ENCODE results near the gene GNAT1. TPM values are rescaled to one million over a fixed set of nuclear protein-coding genes. Genes with fewer than 3 reads are reported as not detected.

GNAT1 gene
- total RNA-seq (2014; rRNA removed; shearing (Covaris generic)) (not detected in 2 replicates), polyA plus RNA-seq (2016; fragmentation: Nextera tagmentation; extraction: Ambion mirVana) (not detected in 2 replicates)

DNA sequence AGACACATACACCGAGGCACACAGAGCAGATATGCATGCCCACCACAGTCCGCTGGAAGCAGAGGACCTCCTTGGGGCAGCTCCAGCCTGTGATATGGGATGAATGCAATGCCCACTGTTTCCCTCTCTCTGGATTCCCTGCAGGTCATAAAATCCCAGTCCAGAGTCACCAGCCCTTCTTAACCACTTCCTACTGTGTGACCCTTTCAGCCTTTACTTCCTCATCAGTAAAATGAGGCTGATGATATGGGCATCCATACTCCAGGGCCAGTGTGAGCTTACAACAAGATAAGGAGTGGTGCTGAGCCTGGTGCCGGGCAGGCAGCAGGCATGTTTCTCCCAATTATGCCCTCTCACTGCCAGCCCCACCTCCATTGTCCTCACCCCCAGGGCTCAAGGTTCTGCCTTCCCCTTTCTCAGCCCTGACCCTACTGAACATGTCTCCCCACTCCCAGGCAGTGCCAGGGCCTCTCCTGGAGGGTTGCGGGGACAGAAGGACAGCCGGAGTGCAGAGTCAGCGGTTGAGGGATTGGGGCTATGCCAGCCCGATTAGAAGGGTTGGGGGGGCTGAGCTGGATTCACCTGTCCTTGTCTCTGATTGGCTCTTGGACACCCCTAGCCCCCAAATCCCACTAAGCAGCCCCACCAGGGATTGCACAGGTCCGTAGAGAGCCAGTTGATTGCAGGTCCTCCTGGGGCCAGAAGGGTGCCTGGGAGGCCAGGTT, at the start of gene GNAT1:
Gene GNAT1, plus strand, starts transcription at position 675 of the 725 bp plus-strand sequence. CDS start 116 bp downstream, outside the sequence.
- H3K27ac ChIP-seq: no peak within 1 kb of the TSS
- H3K27me3 ChIP-seq (replicated peaks; ENCODE audit: insufficient read depth): peaks cover 14% of the 10 kb centered on the region
- no peak within 1 kb of the TSS for H2AFZ ChIP-seq
- H3K9me2 ChIP-seq (ENCODE audit: insufficient read depth): no peaks in the 10 kb centered on the region
- no peaks in the 10 kb centered on the region for H3F3A ChIP-seq (ENCODE audit: insufficient read depth)
- no peaks in the 10 kb centered on the region for H3K79me2 ChIP-seq (ENCODE audit: insufficient read depth)
- H3K9me3 ChIP-seq (ENCODE audit: low read depth): no peaks in the 10 kb centered on the region
- WGBS, 2 experiments (ENCODE audit: low coverage in 1 of 2, low lambda C conversion rate in 2 of 2, missing lambda C conversion rate in 2 of 2): 53 to 67% methylated on average over 7 to 8 of the region's 8 CpGs
- H3K4me3 ChIP-seq: no peak within 1 kb of the TSS
- TF ChIP-seq EZH2phosphoT487 (IDR thresholded peaks at IDR 0.05; ENCODE audit: insufficient read depth, low read depth): no peak
- no peak for TF ChIP-seq EZH2 (IDR thresholded peaks at IDR 0.05; ENCODE audit: insufficient read depth, poor library complexity, severe bottlenecking)
- H4K20me1 ChIP-seq (ENCODE audit: insufficient read depth): no peaks in the 10 kb centered on the region
- DNase-seq: no peak
- no peaks in the 10 kb centered on the region for H3K4me1 ChIP-seq (ENCODE audit: insufficient read depth)
- no peaks in the 10 kb centered on the region for H3K36me3 ChIP-seq (ENCODE audit: low read depth)
- no peak within 1 kb of the TSS for H3K4me2 ChIP-seq (ENCODE audit: unreplicated experiment)
- H3K9ac ChIP-seq: no peak within 1 kb of the TSS
- in situ Hi-C loops (cut with MboI): no loop called here

DNA sequence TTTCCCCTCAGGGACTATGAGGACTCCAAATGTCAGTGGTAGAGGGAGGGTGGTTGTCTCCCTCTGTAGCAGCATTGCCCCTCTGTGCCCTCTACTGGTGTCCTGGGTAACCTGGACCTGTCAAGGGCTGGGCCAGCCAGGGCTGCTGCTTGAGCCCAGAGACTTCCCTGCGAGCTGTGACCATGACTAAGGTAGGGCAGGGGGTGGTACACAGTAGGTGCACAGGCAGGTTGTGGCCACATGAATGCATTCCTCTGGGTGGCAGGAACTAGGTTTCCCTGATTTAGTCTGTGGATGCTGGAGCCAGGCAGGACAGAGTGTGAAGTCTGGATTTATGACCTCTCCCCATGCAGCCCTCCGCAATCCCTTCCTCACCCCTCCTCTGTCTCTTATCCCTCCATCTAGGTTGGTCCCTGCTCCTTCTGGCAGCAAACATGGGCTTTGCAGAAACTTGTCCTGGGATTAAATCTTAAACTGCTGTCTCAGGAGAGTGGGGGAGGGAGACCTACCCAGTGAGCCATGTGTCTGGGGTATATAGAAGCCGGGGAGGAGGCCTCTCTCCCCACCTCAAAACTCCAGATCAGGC, 45.0 kb upstream of the GNAT1 start:
- TF ChIP-seq EZH2phosphoT487 (IDR thresholded peaks at IDR 0.05; ENCODE audit: insufficient read depth, low read depth) (no peak), EZH2 (IDR thresholded peaks at IDR 0.05; ENCODE audit: insufficient read depth, poor library complexity, severe bottlenecking) (no peak)
- DNase-seq: no peak
- no peak overlapping the region for H3K4me3 ChIP-seq
- no peaks in the 10 kb centered on the region for H3K9me2 ChIP-seq (ENCODE audit: insufficient read depth)
- no peak overlapping the region for H3K9ac ChIP-seq
- in situ Hi-C loops (cut with MboI): no loop called here
- H3F3A ChIP-seq (ENCODE audit: insufficient read depth): no peaks in the 10 kb centered on the region
- no peak overlapping the region for H3K27ac ChIP-seq
- H3K4me2 ChIP-seq (ENCODE audit: unreplicated experiment): no peak overlapping the region
- H3K36me3 ChIP-seq (ENCODE audit: low read depth): no peaks in the 10 kb centered on the region
- H3K4me1 ChIP-seq (ENCODE audit: insufficient read depth): no peaks in the 10 kb centered on the region
- H2AFZ ChIP-seq: no peak overlapping the region
- H4K20me1 ChIP-seq (ENCODE audit: insufficient read depth): no peaks in the 10 kb centered on the region
- H3K27me3 ChIP-seq (replicated peaks; ENCODE audit: insufficient read depth): no peaks in the 10 kb centered on the region
- H3K9me3 ChIP-seq (ENCODE audit: low read depth): no peaks in the 10 kb centered on the region
- WGBS, 2 experiments (ENCODE audit: low coverage in 1 of 2, low lambda C conversion rate in 2 of 2, missing lambda C conversion rate in 2 of 2): 79 to 83% methylated on average over 3 of the region's 3 CpGs
- H3K79me2 ChIP-seq (ENCODE audit: insufficient read depth): no peaks in the 10 kb centered on the region

DNA sequence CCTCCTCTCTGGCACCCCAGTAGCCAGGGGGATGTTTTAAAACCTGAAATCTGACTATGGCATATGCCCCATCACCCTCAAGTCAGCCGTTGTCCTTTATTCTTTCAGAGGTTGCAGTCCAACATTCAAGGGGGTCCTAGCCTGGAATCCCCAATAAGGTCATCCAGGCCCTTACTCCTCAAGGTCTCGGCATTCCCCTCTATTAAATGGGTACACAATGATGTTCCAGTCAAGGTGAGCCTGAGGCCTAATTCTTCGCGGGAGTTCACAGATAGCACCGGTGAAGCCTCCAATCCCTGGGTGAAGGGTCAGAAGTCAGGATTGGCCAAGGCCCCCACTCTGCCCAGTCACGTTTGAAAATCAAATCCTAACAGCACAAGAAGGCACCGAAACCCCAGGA, 44.4 kb upstream of the GNAT1 start:
- no peak overlapping the region for H3K9ac ChIP-seq
- TF ChIP-seq EZH2phosphoT487 (IDR thresholded peaks at IDR 0.05; ENCODE audit: insufficient read depth, low read depth) (no peak), EZH2 (IDR thresholded peaks at IDR 0.05; ENCODE audit: insufficient read depth, poor library complexity, severe bottlenecking) (no peak)
- H3K4me3 ChIP-seq: no peak overlapping the region
- H2AFZ ChIP-seq: no peak overlapping the region
- no peaks in the 10 kb centered on the region for H3K4me1 ChIP-seq (ENCODE audit: insufficient read depth)
- no peak for DNase-seq
- H3K9me3 ChIP-seq (ENCODE audit: low read depth): no peaks in the 10 kb centered on the region
- in situ Hi-C loops (cut with MboI): no loop called here
- no peak overlapping the region for H3K4me2 ChIP-seq (ENCODE audit: unreplicated experiment)
- no peaks in the 10 kb centered on the region for H3K9me2 ChIP-seq (ENCODE audit: insufficient read depth)
- WGBS, 2 experiments (ENCODE audit: low coverage in 1 of 2, low lambda C conversion rate in 2 of 2, missing lambda C conversion rate in 2 of 2): 86 to 94% methylated on average over 7 of the region's 7 CpGs
- H3F3A ChIP-seq (ENCODE audit: insufficient read depth): no peaks in the 10 kb centered on the region
- H3K27me3 ChIP-seq (replicated peaks; ENCODE audit: insufficient read depth): no peaks in the 10 kb centered on the region
- H4K20me1 ChIP-seq (ENCODE audit: insufficient read depth): no peaks in the 10 kb centered on the region
- H3K79me2 ChIP-seq (ENCODE audit: insufficient read depth): no peaks in the 10 kb centered on the region
- H3K27ac ChIP-seq: no peak overlapping the region
- no peaks in the 10 kb centered on the region for H3K36me3 ChIP-seq (ENCODE audit: low read depth)

DNA sequence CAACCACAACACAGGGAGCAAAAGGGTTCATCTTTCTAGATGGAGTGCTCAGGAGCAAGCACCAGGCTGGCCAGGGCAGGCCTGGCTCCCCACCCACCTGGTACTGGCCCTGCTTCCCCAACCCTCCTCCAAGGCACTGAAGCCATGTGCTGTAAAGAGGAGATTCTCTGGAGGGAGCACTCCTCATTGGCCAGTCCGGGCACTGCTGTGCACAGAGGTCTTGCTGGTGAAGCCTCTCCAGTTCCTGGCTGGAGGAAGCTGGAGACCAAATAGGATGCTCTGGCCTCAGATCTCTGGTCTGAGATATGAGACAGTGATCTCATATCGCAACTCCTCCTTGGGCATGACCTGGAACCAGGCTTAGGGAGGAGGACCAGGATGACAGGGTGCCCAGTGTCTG, 44.0 kb upstream of the GNAT1 start:
- H2AFZ ChIP-seq: no peak overlapping the region
- no peaks in the 10 kb centered on the region for H3K27me3 ChIP-seq (replicated peaks; ENCODE audit: insufficient read depth)
- no peaks in the 10 kb centered on the region for H3K36me3 ChIP-seq (ENCODE audit: low read depth)
- in situ Hi-C loops (cut with MboI): no loop called here
- H4K20me1 ChIP-seq (ENCODE audit: insufficient read depth): no peaks in the 10 kb centered on the region
- H3K9ac ChIP-seq: no peak overlapping the region
- TF ChIP-seq EZH2 (IDR thresholded peaks at IDR 0.05; ENCODE audit: insufficient read depth, poor library complexity, severe bottlenecking) (no peak), EZH2phosphoT487 (IDR thresholded peaks at IDR 0.05; ENCODE audit: insufficient read depth, low read depth) (no peak)
- DNase-seq: no peak
- 21 to 24% methylated on average over 2 of the region's 2 CpGs for WGBS, 2 experiments (ENCODE audit: low coverage in 1 of 2, low lambda C conversion rate in 2 of 2, missing lambda C conversion rate in 2 of 2)
- H3K4me2 ChIP-seq (ENCODE audit: unreplicated experiment): no peak overlapping the region
- no peaks in the 10 kb centered on the region for H3K9me3 ChIP-seq (ENCODE audit: low read depth)
- H3K79me2 ChIP-seq (ENCODE audit: insufficient read depth): no peaks in the 10 kb centered on the region
- no peak overlapping the region for H3K27ac ChIP-seq
- H3F3A ChIP-seq (ENCODE audit: insufficient read depth): no peaks in the 10 kb centered on the region
- H3K9me2 ChIP-seq (ENCODE audit: insufficient read depth): no peaks in the 10 kb centered on the region
- H3K4me3 ChIP-seq: no peak overlapping the region
- H3K4me1 ChIP-seq (ENCODE audit: insufficient read depth): no peaks in the 10 kb centered on the region
